CD4-positive, alpha-beta memory T cell (primary cell): ENCODE measurements around the gene SREK1IP1. TPM values are rescaled to one million over a fixed set of nuclear protein-coding genes. Genes with fewer than 3 reads are reported as not detected.
A peak's percentile ranks its signal among the peaks of the same experiment; 100 is the strongest.
"Not testable (repeated sequence)": the region's sequence is repeated elsewhere in the genome, so short reads cannot be mapped to it uniquely, and the experiment has no call there.

Experiments
- CTCF ChIA-PET: fragments of 350-600 bp; sonication (Branson Sonifier 250); formaldehyde crosslinking; loops from one replicate; lab custom pipeline; 2021; ENCODE audit warnings: inconsistent platforms; ENCODE audit not compliant: partially characterized antibody; lab: Charles Lee
- POLR2A ChIA-PET: fragments of 350-600 bp; sonication (Branson Sonifier 250); formaldehyde crosslinking; loops from one replicate; lab custom pipeline; 2021; ENCODE audit not compliant: partially characterized antibody; lab: Charles Lee
- DNase-seq, 5 donors: peaks; one replicate each; pipeline versions ENCODE4 v3.0.0 to v3.0.0-alpha.2; 2020 to 2022; ENCODE audit warnings: mixed read lengths in 1 of 5
- H3K27ac ChIP-seq: one replicate; pipeline ENCODE4 v1.7.0; 2013; ENCODE audit warnings: low read depth, low read length
- H3K27me3 ChIP-seq: 2 replicates; pipeline ENCODE4 v1.7.0; 2013; ENCODE audit warnings: mild to moderate bottlenecking, low read length, moderate library complexity; ENCODE audit not compliant: insufficient read depth
- H3K36me3 ChIP-seq: 2 replicates; pipeline ENCODE4 v1.7.0; 2013; ENCODE audit warnings: mild to moderate bottlenecking, low read length, moderate library complexity; ENCODE audit not compliant: insufficient read depth
- H3K4me1 ChIP-seq: 2 replicates; pipeline ENCODE4 v1.7.0; 2013; ENCODE audit warnings: mild to moderate bottlenecking, low read length, moderate library complexity; ENCODE audit not compliant: insufficient read depth
- H3K4me3 ChIP-seq, 2 donors: one replicate each; pipeline ENCODE4 v1.7.0; 2013; ENCODE audit warnings: low read length in 2 of 2, mild to moderate bottlenecking in 1 of 2
- H3K9me3 ChIP-seq, 2 donors: one replicate each; pipeline ENCODE4 v1.7.0; 2013; ENCODE audit warnings: low read length in 2 of 2, control low read depth in 1 of 2; ENCODE audit not compliant: control insufficient read depth in 1 of 2
- H3K27ac Mint-ChIP-seq, 7 donors: one replicate each; pipeline ENCODE4 v1.8.0; 2020 to 2021; ENCODE audit warnings: mixed read lengths in 7 of 7, mild to moderate bottlenecking in 6 of 7, inconsistent platforms in 3 of 7, moderate library complexity in 3 of 7
- H3K27me3 Mint-ChIP-seq, 2 donors: one replicate each; pipeline ENCODE4 v1.8.0; 2020 to 2021; ENCODE audit warnings: mixed read lengths in 2 of 2
- H3K36me3 Mint-ChIP-seq, 2 donors: one replicate each; pipeline ENCODE4 v1.8.0; 2020 to 2021; ENCODE audit warnings: mixed read lengths in 2 of 2, inconsistent platforms in 1 of 2, mild to moderate bottlenecking in 1 of 2
- H3K4me1 Mint-ChIP-seq, 4 donors: one replicate each; pipeline ENCODE4 v1.8.0; 2020 to 2021; ENCODE audit warnings: mixed read lengths in 4 of 4, mild to moderate bottlenecking in 1 of 4
- H3K4me3 Mint-ChIP-seq, 8 donors: one replicate each; pipeline ENCODE4 v1.8.0; 2020 to 2021; ENCODE audit warnings: mixed read lengths in 8 of 8, mild to moderate bottlenecking in 7 of 8, moderate library complexity in 6 of 8, inconsistent platforms in 3 of 8
- H3K9me3 Mint-ChIP-seq, 8 donors: one replicate each; pipeline ENCODE4 v1.8.0; 2020 to 2021; ENCODE audit warnings: mixed read lengths in 8 of 8, mild to moderate bottlenecking in 5 of 8, inconsistent platforms in 3 of 8, moderate library complexity in 1 of 8
- intact Hi-C: fragments of 100-400 bp; cut with micrococcal nuclease; formaldehyde crosslinking; loops from one replicate; pipeline ENCODE4 v1.15.1; 2023
- polyA plus RNA-seq, 2 donors: library from polyadenylated mRNA; unstranded; fragments of 300-500 nt; fragmentation: Illumina TruSeq; gene quantifications; one replicate each; pipeline ENCODE4 v1.2.3, GENCODE V29; 2021
- total RNA-seq, 2 experiments: library from RNA; stranded (reverse); gene quantifications; one replicate each; pipeline ENCODE4 v1.2.3, GENCODE V29; 2021

The SREK1IP1 gene
- total and polyA plus RNA-seq, 4 experiments from 2014 or later: 18.4 to 28.3 (median 19.8) TPM

GRCh38 chr5:64706074-64706473 is 62.4 kb downstream of the SREK1IP1 start:
- POLR2A ChIA-PET, H3K27ac ChIP-seq, H3K4me1 Mint-ChIP-seq, H3K27ac Mint-ChIP-seq, CTCF ChIA-PET, DNase-seq, H3K27me3 ChIP-seq, H3K4me1 ChIP-seq, H3K4me3 Mint-ChIP-seq, intact Hi-C loops, H3K9me3 ChIP-seq, H3K36me3 ChIP-seq, H3K9me3 Mint-ChIP-seq, H3K36me3 Mint-ChIP-seq, H3K4me3 ChIP-seq: not testable (repeated sequence)
- peaks cover 3 to 13% of the 10 kb centered on the region in 2 donors for H3K27me3 Mint-ChIP-seq

- CTCF ChIA-PET: no interaction called here
- H3K4me3 Mint-ChIP-seq: no peak overlapping the region
These were observed 67.7 kb downstream of the SREK1IP1 start for GRCh38 chr5:64700765-64701164.

GRCh38 chr5:64696414-64696813 is 72.1 kb downstream of the SREK1IP1 start:
- Mint-ChIP-seq H3K9me3 (peaks cover 0 to 27% (median 24%) of the 10 kb centered on the region in 8 donors), H3K27me3 (peaks cover 11 to 22% of the 10 kb centered on the region in 2 donors)
- H3K36me3 Mint-ChIP-seq, intact Hi-C loops, H3K4me3 Mint-ChIP-seq, H3K27ac Mint-ChIP-seq, H3K27me3 ChIP-seq, POLR2A ChIA-PET, H3K9me3 ChIP-seq, DNase-seq, H3K4me3 ChIP-seq, CTCF ChIA-PET, H3K36me3 ChIP-seq, H3K27ac ChIP-seq, H3K4me1 Mint-ChIP-seq, H3K4me1 ChIP-seq: not testable (repeated sequence)

More at GRCh38 chr5:64700765-64701164, 67.7 kb downstream of the SREK1IP1 start:
- Mint-ChIP-seq H3K27me3 (peaks cover 9 to 22% of the 10 kb centered on the region in 2 donors), H3K27ac (no peak overlapping the region), H3K9me3 (peaks cover 0 to 21% (median 16%) of the 10 kb centered on the region in 8 donors), H3K36me3 (no peaks in the 10 kb centered on the region), H3K4me1 (no peaks in the 10 kb centered on the region)
- Histone ChIP-seq H3K27me3 (no peaks in the 10 kb centered on the region), H3K4me3 (no peak overlapping the region), H3K27ac (no peak overlapping the region), H3K4me1 (no peaks in the 10 kb centered on the region), H3K36me3 (no peaks in the 10 kb centered on the region), H3K9me3 (no peaks in the 10 kb centered on the region)
- POLR2A ChIA-PET: no interaction called here
- intact Hi-C loops: no loop called here
- DNase-seq: no peak

DNA sequence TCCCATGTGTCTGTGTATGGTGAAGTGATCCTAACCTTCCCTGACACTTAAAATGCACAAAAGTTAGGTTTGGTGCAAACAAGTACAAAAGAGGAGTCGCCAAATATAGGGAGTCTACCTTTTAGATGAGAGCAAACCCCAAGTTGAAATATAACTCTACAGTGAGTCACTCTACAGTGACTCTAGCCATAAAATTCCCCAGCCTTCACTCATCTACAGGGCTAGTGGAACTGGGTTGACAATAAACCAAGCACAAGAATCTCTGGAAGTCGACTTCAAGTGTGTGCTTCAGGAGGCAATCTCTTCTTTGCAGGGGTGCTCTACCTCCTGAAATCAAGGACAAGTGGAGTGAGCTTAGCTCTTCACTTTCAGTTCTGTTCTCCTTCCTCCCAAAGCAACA is 74.9 kb downstream of the SREK1IP1 start:
- intact Hi-C loops: no loop called here
- H3K27ac ChIP-seq: no peak overlapping the region
- ChIA-PET POLR2A (no interaction called here), CTCF (no interaction called here)
- H3K9me3 ChIP-seq: no peaks in the 10 kb centered on the region
- no peak overlapping the region for H3K4me3 ChIP-seq
- Mint-ChIP-seq H3K4me3 (no peak overlapping the region), H3K4me1 (peaks cover 3 to 8% (median 5%) of the 10 kb centered on the region in 4 donors), H3K36me3 (no peaks in the 10 kb centered on the region), H3K27me3 (peaks cover 19 to 34% of the 10 kb centered on the region in 2 donors), H3K9me3 (peaks cover 0 to 27% (median 24%) of the 10 kb centered on the region in 8 donors), H3K27ac (no peak overlapping the region)
- no peaks in the 10 kb centered on the region for H3K36me3 ChIP-seq
- H3K4me1 ChIP-seq: peaks cover 5% of the 10 kb centered on the region
- peaks cover 4% of the 10 kb centered on the region for H3K27me3 ChIP-seq
- no peak for DNase-seq

- Histone ChIP-seq H3K27ac (no peak overlapping the region), H3K4me3 (no peak overlapping the region), H3K27me3 (peaks cover 4% of the 10 kb centered on the region), H3K9me3 (no peaks in the 10 kb centered on the region), H3K4me1 (peaks cover 5% of the 10 kb centered on the region), H3K36me3 (no peaks in the 10 kb centered on the region)
- POLR2A ChIA-PET: no interaction called here
- Mint-ChIP-seq H3K4me1 (peaks cover 3 to 8% (median 5%) of the 10 kb centered on the region in 4 donors), H3K36me3 (no peaks in the 10 kb centered on the region), H3K27me3 (peaks cover 17 to 41% of the 10 kb centered on the region in 2 donors), H3K27ac (no peak overlapping the region), H3K9me3 (peaks cover 0 to 12% (median 10%) of the 10 kb centered on the region in 8 donors), H3K4me3 (peak overlapping the region in 1 of 8 donors; percentile 13)
- intact Hi-C loops: no loop called here
- DNase-seq: no peak
- CTCF ChIA-PET: no interaction called here
These were observed 77.2 kb downstream of the SREK1IP1 start for GRCh38 chr5:64691291-64691690.

- Mint-ChIP-seq H3K9me3 (peaks cover 0 to 8% (median 4%) of the 10 kb centered on the region in 8 donors), H3K27me3 (peaks cover 17 to 41% of the 10 kb centered on the region in 2 donors), H3K4me3 (peak within 1 kb of the TSS; percentile 21 to 78 (median 64)), H3K4me1 (peaks cover 3 to 8% (median 5%) of the 10 kb centered on the region in 4 donors), H3K27ac (no peak within 1 kb of the TSS), H3K36me3 (no peaks in the 10 kb centered on the region)
- no peak within 1 kb of the TSS for H3K27ac ChIP-seq
- H3K9me3 ChIP-seq: no peaks in the 10 kb centered on the region
- POLR2A ChIA-PET: no interaction called here
- H3K27me3 ChIP-seq: peaks cover 4% of the 10 kb centered on the region
- intact Hi-C loops: no loop called here
- H3K4me3 ChIP-seq: no peak within 1 kb of the TSS
- H3K4me1 ChIP-seq: peaks cover 5% of the 10 kb centered on the region
- no peaks in the 10 kb centered on the region for H3K36me3 ChIP-seq
- CTCF ChIA-PET: no interaction called here
- no peak for DNase-seq
These were observed 77.9 kb downstream of the SREK1IP1 start, which contains the start of gene SHISAL2B for GRCh38 chr5:64690417-64691151. Gene SHISAL2B (plus strand): TSS chr5:64690503. CDS start chr5:64690624, 121 bp downstream.

DNA sequence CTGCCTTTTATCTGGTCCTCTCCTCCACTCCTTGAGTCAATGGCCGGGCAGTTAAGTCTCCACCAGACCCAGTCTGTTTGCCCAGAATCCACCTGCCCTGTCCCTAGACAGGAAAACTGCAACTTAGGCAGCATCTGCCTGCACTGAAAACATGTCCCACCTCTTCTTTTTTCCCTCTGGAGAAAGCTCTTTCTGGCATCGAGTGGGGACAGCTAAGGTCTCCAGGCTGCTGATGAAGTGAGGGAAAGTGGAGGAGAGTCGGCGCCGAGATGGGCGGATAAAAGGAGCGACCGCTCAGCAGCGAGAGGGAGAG is 78.4 kb downstream of the SREK1IP1 start:
- peaks cover 3 to 8% (median 5%) of the 10 kb centered on the region in 4 donors for H3K4me1 Mint-ChIP-seq
- ChIA-PET CTCF (no interaction called here), POLR2A (no interaction called here)
- peaks cover 0 to 4% (median under 1%) of the 10 kb centered on the region in 8 donors for H3K9me3 Mint-ChIP-seq
- H3K27me3 ChIP-seq: peaks cover 4% of the 10 kb centered on the region
- no peaks in the 10 kb centered on the region for H3K9me3 ChIP-seq
- no peak overlapping the region for H3K4me3 ChIP-seq
- no peak overlapping the region for H3K27ac Mint-ChIP-seq
- intact Hi-C loops: no loop called here
- no peak for DNase-seq
- peaks cover 5% of the 10 kb centered on the region for H3K4me1 ChIP-seq
- no peak overlapping the region for H3K27ac ChIP-seq
- H3K27me3 Mint-ChIP-seq: peaks cover 17 to 41% of the 10 kb centered on the region in 2 donors
- H3K36me3 Mint-ChIP-seq: no peaks in the 10 kb centered on the region
- no peaks in the 10 kb centered on the region for H3K36me3 ChIP-seq
- H3K4me3 Mint-ChIP-seq: peak overlapping the region; percentile 21 to 78 (median 64)
